GM12878 (cell line): ENCODE measurements around the gene TMEM135. TPM values are rescaled to one million over a fixed set of nuclear protein-coding genes. Genes with fewer than 3 reads are reported as not detected.

Experiments
- ATAC-seq: fragments of 200-7000 bp; cut with Tn5 transposase; 3 replicates; pipeline ENCODE4 v1.9.1; 2020; ENCODE audit warnings: mild to moderate bottlenecking, moderate library complexity
- BruUV-seq: library from RNA; stranded (reverse); fragments of 400-500 nt; replicated peaks from 2 replicates; lab custom pipeline; 2021; lab: Mats Ljungman, UMichigan
- CTCF ChIA-PET: fragments of 300-600 bp; sonication (Branson Sonifier 250); formaldehyde crosslinking; extraction: SDS; loops from one replicate; lab custom pipeline; 2021; ENCODE audit warnings: inconsistent platforms; lab: Yijun Ruan, JAX
- POLR2A ChIA-PET: fragments of 350-600 bp; formaldehyde crosslinking; extraction: SDS; loops from one replicate; lab custom pipeline; 2021; ENCODE audit warnings: inconsistent platforms; lab: Charles Lee
- RAD21 ChIA-PET: fragments of 300-600 bp; sonication (Branson Sonifier 250); formaldehyde crosslinking; loops from one replicate; lab custom pipeline; 2023; ENCODE audit warnings: antibody characterized with exemption; ENCODE audit not compliant: unreplicated experiment; lab: Charles Lee
- SMC1A ChIA-PET: fragments of 300-600 bp; sonication (Branson Sonifier 250); formaldehyde crosslinking; loops from one replicate; lab custom pipeline; 2023; ENCODE audit not compliant: unreplicated experiment, uncharacterized antibody; lab: Charles Lee
- DNase-seq: peaks from one replicate; pipeline ENCODE4 v3.0.0-alpha.2; 2011; ENCODE audit warnings: low read depth, low spot score
- FAIRE-seq: peaks from 3 replicates; lab custom pipeline; 2011; peaks lifted over from hg19 to GRCh38; lab: Jason Lieb, UNC
- H2AFZ ChIP-seq: 2 replicates; pipeline ENCODE4 v1.6.0; 2011; ENCODE audit warnings: low read depth, low read length, control low read depth; ENCODE audit not compliant: control insufficient read depth
- H3K27ac ChIP-seq: 2 replicates; pipeline ENCODE4 v1.5.1; 2011; ENCODE audit warnings: control low read depth; ENCODE audit not compliant: control insufficient read depth, insufficient read depth
- H3K27me3 ChIP-seq, 2 experiments: replicated peaks in 1 of 2; 2 replicates each; pipeline versions ENCODE4 v1.6.0 to v1.6.1; 2011; ENCODE audit warnings: low read length in 1 of 2; ENCODE audit not compliant: control insufficient read depth in 2 of 2, insufficient read depth in 2 of 2
- H3K36me3 ChIP-seq, 2 experiments: 2 replicates each; pipeline ENCODE4 v1.5.1; 2011; ENCODE audit warnings: low read length in 1 of 2; ENCODE audit not compliant: control insufficient read depth in 2 of 2, insufficient read depth in 2 of 2
- H3K4me1 ChIP-seq: 2 replicates; pipeline ENCODE4 v1.6.1; 2011; ENCODE audit warnings: mild to moderate bottlenecking, low read length, moderate library complexity, mixed read lengths; ENCODE audit not compliant: control insufficient read depth, insufficient read depth
- H3K4me2 ChIP-seq: 2 replicates; pipeline ENCODE4 v1.6.0; 2011; ENCODE audit warnings: control low read depth; ENCODE audit not compliant: control insufficient read depth, insufficient read depth
- H3K4me3 ChIP-seq: fragments of 200-600 bp; sonication (generic); 2 replicates; pipeline ENCODE4 v1.5.1; 2016
- H3K79me2 ChIP-seq: 2 replicates; pipeline ENCODE4 v1.6.0; 2011; ENCODE audit warnings: low read length; ENCODE audit not compliant: control insufficient read depth, insufficient read depth
- H3K9ac ChIP-seq: 2 replicates; pipeline ENCODE4 v1.8.0; 2011; ENCODE audit warnings: low read length, control low read depth, mixed read lengths; ENCODE audit not compliant: control insufficient read depth, insufficient read depth
- H3K9me3 ChIP-seq: replicated peaks from 3 replicates; pipeline ENCODE4 v1.5.1; 2011; ENCODE audit warnings: mild to moderate bottlenecking, low read length; ENCODE audit not compliant: control insufficient read depth, insufficient read depth
- H4K20me1 ChIP-seq: 2 replicates; pipeline ENCODE4 v1.6.0; 2011; ENCODE audit not compliant: control insufficient read depth, insufficient read depth
- BRCA1 ChIP-seq: IDR thresholded peaks from 2 replicates; pipeline ENCODE4 v1.6.1; 2011; ENCODE audit warnings: low read depth, low read length, improper control_type of control experiment
- CBX3 ChIP-seq: fragments of 200-600 bp; sonication (generic); IDR thresholded peaks from 2 replicates; pipeline ENCODE4 v1.6.1; 2016; ENCODE audit warnings: low read depth, borderline replicate concordance
- CHD2 ChIP-seq: IDR thresholded peaks from 2 replicates; pipeline ENCODE4 v1.6.1; 2011; ENCODE audit warnings: low read depth, low read length, improper control_type of control experiment, borderline replicate concordance
- IKZF1 ChIP-seq: fragments of 450-650 bp; conservative IDR thresholded peaks from 2 replicates; pipeline ENCODE4 v1.6.1; 2017; ENCODE audit warnings: antibody characterized with exemption, mild to moderate bottlenecking
- IRF4 ChIP-seq: IDR thresholded peaks from 2 replicates; pipeline ENCODE4 v1.6.1; 2011; ENCODE audit warnings: low read depth, low read length
- KLF5 ChIP-seq: fragments of 450-650 bp; IDR thresholded peaks from 2 replicates; pipeline ENCODE4 v1.6.1; 2014; ENCODE audit warnings: mild to moderate bottlenecking; ENCODE audit not compliant: partially characterized antibody
- NBN ChIP-seq: fragments of 450-650 bp; IDR thresholded peaks from 2 replicates; pipeline ENCODE4 v1.6.1; 2016
- ZNF274 ChIP-seq: IDR thresholded peaks from one replicate; pipeline ENCODE4 v1.8.0; 2011; ENCODE audit not compliant: insufficient read length, insufficient read depth
- WGBS: methylation state at CpG from one replicate; pipeline ENCODE4 v1.1.6; 2016; ENCODE audit warnings: low lambda C conversion rate; ENCODE audit not compliant: insufficient replicate concordance, insufficient coverage; ENCODE audit errors: missing lambda C conversion rate; 5-methylcytosine and 5-hydroxymethylcytosine counted together
- in situ Hi-C: fragments of 300-500 bp; cut with MboI; formaldehyde crosslinking; loops from 9 replicates; pipeline ENCODE4 v1.14.3; 2018; ENCODE audit warnings: mixed read lengths
- intact Hi-C: fragments of 100-400 bp; cut with micrococcal nuclease; formaldehyde crosslinking; loops from one replicate; pipeline ENCODE4 v1.14.2; 2022; ENCODE audit not compliant: unreplicated experiment
- polyA plus RNA-seq, 11 experiments: library from polyadenylated mRNA; depleted of rRNA in 4 of 11; unstranded in 6 of 11; stranded (reverse) in 5 of 11; fragments of >200 nt; fragmentation: Nextera tagmentation in 4 of 11; fragmentation: Illumina TruSeq in 1 of 11; extraction: Ambion mirVana in 4 of 11; extraction: Trizol in 1 of 11; gene quantifications; 1 replicate in 1 of 11; 2 replicates in 10 of 11; pipeline versions ENCODE4 v1.2.1 to v1.2.3, GENCODE V29; 2011 to 2016; ENCODE audit warnings: inconsistent platforms in 2 of 11, missing spikeins in 2 of 11, low read depth in 1 of 11
- total RNA-seq, 4 experiments: library from RNA; depleted of rRNA in 3 of 4; stranded (reverse); fragments of >200 nt in 3 of 4; fragmentation: Illumina TruSeq in 1 of 4; extraction: Trizol in 1 of 4; gene quantifications; 2 replicates each; pipeline versions ENCODE4 v1.2.1 to v1.2.3, GENCODE V29; 2013 to 2021
- TF ChIP-seq, protein P1 (sequence below): fragments of 450-650 bp; IDR thresholded peaks from 2 replicates; pipeline ENCODE4 v1.6.1; 2017; ENCODE audit warnings: mild to moderate bottlenecking, moderate library complexity
- TF ChIP-seq, protein P2 (sequence below): fragments of 450-650 bp; IDR thresholded peaks from 2 replicates; pipeline ENCODE4 v1.6.1; 2014; ENCODE audit warnings: mild to moderate bottlenecking
- TF ChIP-seq, protein P3 (sequence below): IDR thresholded peaks from 2 replicates; pipeline ENCODE4 v1.6.1; 2012; ENCODE audit warnings: mild to moderate bottlenecking, low read depth, low read length
- TF ChIP-seq, protein P4 (sequence below): fragments of 450-650 bp; IDR thresholded peaks from 2 replicates; pipeline ENCODE4 v1.6.1; 2017; ENCODE audit warnings: mild to moderate bottlenecking, low read depth, inconsistent platforms; ENCODE audit not compliant: poor library complexity, severe bottlenecking

Gene TMEM135
- total and polyA plus RNA-seq, 10 of the 15 experiments (the other 5 are each of a cell fraction or from before 2014, with no cell fraction given), result 7.2 to 117 (median 12.9) TPM

DNA sequence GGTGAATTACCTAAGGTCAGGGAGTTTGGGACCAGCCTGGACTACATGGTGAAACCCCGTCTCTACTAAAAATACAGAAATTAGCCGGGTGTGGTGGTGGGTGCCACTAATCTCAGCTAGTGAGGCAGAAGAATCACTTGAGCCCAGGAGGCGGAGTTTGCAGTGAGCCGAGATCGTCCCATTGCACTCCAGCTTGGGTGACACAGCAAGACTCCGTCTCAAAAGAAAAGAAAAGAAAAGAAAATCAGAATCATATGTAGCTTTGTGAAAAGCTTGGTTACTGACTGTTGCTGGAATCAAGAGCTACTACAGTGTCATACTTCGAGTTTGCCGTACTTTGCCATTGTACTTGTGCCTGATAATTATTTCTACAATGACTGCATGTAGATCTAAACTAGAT is 4.2 kb upstream of the TMEM135 start:
- 47% methylated on average over 8 of the region's 8 CpGs for WGBS
- FAIRE-seq (no peak), ATAC-seq (no peak), DNase-seq (no peak)
- Histone ChIP-seq H3K36me3 (no peaks in the 10 kb centered on the region), H3K79me2 (no peaks in the 10 kb centered on the region; the same call in 1 of the 2 replicates), H3K4me3 (no peak overlapping the region), H3K4me2 (no peak overlapping the region), H4K20me1 (no peaks in the 10 kb centered on the region), H3K27ac (no peak overlapping the region), H3K9ac (no peak overlapping the region), H3K27me3 (no peaks in the 10 kb centered on the region; a peak in 1 of 4 replicates), H3K4me1 (no peaks in the 10 kb centered on the region)
- BruUV-seq, result no TSS peak
- ChIA-PET POLR2A (no interaction called here), RAD21 (interaction anchor here (0.8 kb wide), 1 partner anchor 76 kb away, joined by 3 read pairs; no protein-coding TSS in a partner anchor), CTCF (interaction anchor here (0.8 kb wide), 1 partner anchor 48 kb away, joined by 3 read pairs; no protein-coding TSS in a partner anchor), SMC1A (interaction anchor here (0.6 to 1.5 kb wide), 3 partner anchors 48 to 460 kb away, joined by 3 to 4 read pairs (median 3); no protein-coding TSS in a partner anchor)
- intact Hi-C loops (loop anchor here (10.0 kb wide), 1 partner anchor 51 kb away; no protein-coding TSS in a partner anchor), in situ Hi-C loops (no loop called here)
- no peak for TF ChIP-seq IRF4
- no peak for TF ChIP-seq CBX3
- TF ChIP-seq, protein P1, sequence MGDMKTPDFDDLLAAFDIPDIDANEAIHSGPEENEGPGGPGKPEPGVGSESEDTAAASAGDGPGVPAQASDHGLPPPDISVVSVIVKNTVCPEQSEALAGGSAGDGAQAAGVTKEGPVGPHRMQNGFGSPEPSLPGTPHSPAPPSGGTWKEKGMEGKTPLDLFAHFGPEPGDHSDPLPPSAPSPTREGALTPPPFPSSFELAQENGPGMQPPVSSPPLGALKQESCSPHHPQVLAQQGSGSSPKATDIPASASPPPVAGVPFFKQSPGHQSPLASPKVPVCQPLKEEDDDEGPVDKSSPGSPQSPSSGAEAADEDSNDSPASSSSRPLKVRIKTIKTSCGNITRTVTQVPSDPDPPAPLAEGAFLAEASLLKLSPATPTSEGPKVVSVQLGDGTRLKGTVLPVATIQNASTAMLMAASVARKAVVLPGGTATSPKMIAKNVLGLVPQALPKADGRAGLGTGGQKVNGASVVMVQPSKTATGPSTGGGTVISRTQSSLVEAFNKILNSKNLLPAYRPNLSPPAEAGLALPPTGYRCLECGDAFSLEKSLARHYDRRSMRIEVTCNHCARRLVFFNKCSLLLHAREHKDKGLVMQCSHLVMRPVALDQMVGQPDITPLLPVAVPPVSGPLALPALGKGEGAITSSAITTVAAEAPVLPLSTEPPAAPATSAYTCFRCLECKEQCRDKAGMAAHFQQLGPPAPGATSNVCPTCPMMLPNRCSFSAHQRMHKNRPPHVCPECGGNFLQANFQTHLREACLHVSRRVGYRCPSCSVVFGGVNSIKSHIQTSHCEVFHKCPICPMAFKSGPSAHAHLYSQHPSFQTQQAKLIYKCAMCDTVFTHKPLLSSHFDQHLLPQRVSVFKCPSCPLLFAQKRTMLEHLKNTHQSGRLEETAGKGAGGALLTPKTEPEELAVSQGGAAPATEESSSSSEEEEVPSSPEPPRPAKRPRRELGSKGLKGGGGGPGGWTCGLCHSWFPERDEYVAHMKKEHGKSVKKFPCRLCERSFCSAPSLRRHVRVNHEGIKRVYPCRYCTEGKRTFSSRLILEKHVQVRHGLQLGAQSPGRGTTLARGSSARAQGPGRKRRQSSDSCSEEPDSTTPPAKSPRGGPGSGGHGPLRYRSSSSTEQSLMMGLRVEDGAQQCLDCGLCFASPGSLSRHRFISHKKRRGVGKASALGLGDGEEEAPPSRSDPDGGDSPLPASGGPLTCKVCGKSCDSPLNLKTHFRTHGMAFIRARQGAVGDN, result no peak
- TF ChIP-seq, protein P2, sequence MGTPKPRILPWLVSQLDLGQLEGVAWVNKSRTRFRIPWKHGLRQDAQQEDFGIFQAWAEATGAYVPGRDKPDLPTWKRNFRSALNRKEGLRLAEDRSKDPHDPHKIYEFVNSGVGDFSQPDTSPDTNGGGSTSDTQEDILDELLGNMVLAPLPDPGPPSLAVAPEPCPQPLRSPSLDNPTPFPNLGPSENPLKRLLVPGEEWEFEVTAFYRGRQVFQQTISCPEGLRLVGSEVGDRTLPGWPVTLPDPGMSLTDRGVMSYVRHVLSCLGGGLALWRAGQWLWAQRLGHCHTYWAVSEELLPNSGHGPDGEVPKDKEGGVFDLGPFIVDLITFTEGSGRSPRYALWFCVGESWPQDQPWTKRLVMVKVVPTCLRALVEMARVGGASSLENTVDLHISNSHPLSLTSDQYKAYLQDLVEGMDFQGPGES, result no peak
- TF ChIP-seq CHD2, result no peak
- no peak for TF ChIP-seq ZNF274
- TF ChIP-seq KLF5, result no peak
- TF ChIP-seq, protein P3, sequence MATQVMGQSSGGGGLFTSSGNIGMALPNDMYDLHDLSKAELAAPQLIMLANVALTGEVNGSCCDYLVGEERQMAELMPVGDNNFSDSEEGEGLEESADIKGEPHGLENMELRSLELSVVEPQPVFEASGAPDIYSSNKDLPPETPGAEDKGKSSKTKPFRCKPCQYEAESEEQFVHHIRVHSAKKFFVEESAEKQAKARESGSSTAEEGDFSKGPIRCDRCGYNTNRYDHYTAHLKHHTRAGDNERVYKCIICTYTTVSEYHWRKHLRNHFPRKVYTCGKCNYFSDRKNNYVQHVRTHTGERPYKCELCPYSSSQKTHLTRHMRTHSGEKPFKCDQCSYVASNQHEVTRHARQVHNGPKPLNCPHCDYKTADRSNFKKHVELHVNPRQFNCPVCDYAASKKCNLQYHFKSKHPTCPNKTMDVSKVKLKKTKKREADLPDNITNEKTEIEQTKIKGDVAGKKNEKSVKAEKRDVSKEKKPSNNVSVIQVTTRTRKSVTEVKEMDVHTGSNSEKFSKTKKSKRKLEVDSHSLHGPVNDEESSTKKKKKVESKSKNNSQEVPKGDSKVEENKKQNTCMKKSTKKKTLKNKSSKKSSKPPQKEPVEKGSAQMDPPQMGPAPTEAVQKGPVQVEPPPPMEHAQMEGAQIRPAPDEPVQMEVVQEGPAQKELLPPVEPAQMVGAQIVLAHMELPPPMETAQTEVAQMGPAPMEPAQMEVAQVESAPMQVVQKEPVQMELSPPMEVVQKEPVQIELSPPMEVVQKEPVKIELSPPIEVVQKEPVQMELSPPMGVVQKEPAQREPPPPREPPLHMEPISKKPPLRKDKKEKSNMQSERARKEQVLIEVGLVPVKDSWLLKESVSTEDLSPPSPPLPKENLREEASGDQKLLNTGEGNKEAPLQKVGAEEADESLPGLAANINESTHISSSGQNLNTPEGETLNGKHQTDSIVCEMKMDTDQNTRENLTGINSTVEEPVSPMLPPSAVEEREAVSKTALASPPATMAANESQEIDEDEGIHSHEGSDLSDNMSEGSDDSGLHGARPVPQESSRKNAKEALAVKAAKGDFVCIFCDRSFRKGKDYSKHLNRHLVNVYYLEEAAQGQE, result no peak
- TF ChIP-seq BRCA1, result no peak
- TF ChIP-seq, protein P4, sequence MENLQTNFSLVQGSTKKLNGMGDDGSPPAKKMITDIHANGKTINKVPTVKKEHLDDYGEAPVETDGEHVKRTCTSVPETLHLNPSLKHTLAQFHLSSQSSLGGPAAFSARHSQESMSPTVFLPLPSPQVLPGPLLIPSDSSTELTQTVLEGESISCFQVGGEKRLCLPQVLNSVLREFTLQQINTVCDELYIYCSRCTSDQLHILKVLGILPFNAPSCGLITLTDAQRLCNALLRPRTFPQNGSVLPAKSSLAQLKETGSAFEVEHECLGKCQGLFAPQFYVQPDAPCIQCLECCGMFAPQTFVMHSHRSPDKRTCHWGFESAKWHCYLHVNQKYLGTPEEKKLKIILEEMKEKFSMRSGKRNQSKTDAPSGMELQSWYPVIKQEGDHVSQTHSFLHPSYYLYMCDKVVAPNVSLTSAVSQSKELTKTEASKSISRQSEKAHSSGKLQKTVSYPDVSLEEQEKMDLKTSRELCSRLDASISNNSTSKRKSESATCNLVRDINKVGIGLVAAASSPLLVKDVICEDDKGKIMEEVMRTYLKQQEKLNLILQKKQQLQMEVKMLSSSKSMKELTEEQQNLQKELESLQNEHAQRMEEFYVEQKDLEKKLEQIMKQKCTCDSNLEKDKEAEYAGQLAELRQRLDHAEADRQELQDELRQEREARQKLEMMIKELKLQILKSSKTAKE, result no peak
- no peak for TF ChIP-seq NBN
- no peak for TF ChIP-seq IKZF1
- TF ChIP-seq, all 136 proteins: peak for 0
- Histone ChIP-seq H3K9me3 (no peaks in the 10 kb centered on the region), H2AFZ (no peak overlapping the region)
